GM19099 (cell line): ENCODE data around the gene ELFN2.

ENCODE experiments used
- POLR2A ChIP-seq: IDR thresholded peaks from 3 replicates; pipeline ENCODE4 v1.6.1; 2011; ENCODE audit warnings: low read depth; ENCODE audit not compliant: insufficient read length; ENCODE audit errors: extremely low read depth

ELFN2 gene

DNA sequence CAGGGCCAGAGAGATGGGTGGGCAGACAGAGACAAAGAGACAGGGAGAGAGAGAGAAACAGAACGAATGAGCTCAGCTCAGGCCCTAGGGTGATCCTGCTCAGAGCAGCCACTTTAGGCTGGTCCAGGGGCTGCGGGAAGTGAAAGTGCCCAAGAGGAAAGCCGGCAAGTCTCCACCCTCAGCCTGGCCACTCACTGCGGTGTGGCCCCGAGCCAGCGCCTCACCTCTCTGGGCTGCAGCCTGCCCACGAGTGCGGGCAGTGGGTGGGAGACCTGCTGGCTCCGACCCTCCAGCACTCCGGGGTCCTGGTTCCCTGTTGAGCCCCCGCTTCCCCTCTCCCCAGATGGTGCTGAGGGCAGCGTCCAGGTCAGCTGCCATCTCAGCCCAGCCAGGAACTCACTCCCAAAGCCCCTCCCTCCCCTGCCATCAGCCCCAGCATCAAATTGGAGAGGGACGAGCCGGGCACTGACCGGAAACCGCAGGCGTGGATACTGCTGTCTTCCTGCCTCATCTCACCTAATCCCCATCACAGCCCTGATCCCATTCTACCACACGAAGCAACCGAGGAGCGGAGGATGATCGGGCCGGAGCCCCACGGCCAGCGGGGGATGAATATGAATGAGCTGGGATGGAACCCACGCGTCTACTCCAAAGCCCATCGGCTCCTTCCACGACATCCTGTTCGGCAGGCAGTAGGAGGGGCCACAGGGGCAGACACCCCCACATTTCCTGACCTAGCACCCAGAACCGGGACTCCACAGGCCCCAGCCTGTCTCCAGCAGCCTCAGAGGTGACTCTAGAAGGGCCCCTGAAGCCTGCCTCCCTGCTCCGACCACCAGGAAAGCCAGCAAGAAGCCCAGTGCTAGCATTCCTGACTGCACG lies 16.9 kb downstream of the ELFN2 start:
- no peak for TF ChIP-seq POLR2A

DNA sequence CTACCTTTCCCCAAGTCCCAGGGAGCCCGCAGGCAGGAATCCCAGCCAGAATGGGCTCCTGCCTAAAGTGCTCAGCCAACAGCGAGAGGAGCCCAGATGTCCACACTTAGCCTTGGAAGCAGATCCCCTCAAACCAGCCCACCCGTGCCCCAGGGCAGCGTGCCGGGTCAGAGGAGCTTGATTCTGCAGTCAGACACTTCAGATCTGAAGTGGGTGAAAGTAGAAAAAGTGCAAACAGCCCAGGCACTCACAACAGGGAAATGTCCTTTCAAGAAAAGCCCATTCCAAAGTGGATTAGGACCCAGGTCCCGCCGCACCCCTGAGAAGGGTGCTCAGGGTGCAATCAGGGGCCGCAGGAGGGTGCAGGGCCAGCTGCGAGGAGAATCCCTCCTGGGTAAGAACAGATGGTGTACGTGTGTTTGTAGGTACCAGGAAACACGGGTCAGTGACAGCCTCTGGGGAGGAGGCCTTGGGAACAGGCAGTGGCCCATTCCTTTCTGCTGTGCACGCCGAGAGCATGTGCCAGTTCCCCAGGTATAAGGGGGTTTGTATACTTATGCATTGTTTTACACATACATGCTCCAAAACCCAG lies 17.7 kb downstream of the ELFN2 start:
- no peak for TF ChIP-seq POLR2A

DNA sequence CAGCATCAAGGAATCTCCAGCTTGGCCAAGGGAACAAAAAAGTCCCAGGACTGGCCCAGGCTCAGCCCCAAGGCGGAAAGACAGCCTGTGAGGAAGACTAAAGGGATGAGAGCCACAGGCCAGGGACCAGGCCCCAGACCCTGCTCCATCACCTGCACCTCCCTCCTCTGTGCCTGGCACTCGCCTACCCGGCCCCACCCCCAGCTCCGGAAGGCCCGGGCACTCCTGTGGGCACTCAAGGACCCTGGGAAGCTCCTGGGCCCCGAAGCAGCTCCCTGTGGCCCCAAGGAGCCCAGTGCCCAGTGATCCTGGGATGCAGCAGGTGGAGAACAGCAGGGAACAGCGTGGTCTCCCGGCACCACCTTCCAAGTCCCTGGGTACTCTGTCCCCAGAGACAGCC lies 18.2 kb downstream of the ELFN2 start:
- TF ChIP-seq POLR2A, result no peak

DNA sequence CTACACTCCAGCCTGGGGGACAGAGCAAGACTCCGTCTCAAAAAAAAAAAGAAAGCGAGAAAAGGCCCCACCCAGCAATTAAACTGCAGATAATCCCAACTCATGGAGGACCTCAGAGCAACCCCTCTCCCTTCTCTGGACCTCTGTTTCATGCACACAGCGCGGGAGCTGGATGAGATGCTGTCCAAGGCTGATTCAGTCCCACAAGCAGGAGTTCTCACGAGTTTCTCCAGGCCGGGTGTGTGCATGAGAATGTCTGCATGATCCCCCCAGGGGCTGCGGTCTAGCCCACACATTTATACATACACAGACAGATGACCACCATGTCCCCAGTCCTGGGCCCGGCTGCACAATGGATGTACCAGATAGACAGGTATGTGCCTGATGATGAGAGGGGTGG lies 19.4 kb downstream of the ELFN2 start:
- no peak for TF ChIP-seq POLR2A

DNA sequence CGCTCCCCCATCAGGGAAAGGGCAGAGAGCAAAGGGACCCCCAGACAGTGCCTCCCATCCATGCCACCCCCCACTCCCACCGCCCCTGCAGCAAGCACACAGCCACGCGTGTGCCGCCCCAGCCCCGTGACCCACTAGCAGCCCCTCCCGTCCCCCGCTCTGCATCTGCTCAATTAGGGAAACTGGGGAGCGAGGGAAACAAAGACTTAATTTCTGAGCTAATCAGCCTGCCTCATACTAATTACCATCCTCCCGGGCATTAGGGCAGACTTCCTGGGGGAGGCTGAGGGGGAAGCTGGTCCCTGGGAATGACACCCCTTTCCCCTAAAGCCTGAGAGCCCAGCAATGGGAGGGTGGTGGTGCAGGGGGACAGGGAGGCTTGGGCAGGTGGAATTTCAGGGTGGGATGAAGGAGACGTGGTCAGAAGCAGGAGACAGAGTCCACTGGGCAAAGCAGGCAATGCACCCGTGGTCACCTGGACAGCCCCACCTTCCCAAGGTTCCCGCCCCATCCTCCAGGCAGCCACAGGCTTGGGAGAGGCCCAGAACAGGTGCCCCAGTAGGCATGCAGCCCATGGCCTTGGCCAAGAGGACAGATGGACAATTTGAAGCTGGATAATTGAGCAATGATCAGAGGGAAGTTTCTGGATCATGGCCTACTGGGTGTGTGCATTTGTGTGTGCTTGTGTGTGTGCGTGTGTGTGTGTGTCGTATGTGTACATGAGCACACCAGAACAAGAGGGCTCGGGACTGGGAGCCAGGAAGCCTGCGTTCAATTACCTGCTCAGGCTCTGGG lies 20.6 kb downstream of the ELFN2 start:
- no peak for TF ChIP-seq POLR2A

DNA sequence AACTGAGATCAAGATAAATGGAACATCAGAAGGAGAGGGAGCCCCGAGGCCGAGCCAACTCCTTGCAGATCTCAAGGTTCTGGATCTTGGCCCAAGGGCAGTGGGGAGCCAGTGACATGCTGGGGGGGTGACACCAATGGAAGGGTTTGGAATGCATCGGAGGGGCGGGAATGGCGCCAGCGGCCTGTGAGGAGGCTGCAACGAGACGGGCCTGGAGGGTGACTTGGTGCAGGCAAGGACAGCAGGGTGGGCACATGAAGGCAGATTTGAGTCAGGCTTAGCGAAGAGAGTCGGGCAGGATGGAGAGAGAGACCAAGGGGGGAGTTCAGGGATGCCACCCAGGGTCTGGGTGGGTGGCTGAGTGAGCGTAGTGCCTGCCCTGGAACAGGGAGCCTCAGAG lies 23.2 kb downstream of the ELFN2 start:
- TF ChIP-seq POLR2A, result no peak

DNA sequence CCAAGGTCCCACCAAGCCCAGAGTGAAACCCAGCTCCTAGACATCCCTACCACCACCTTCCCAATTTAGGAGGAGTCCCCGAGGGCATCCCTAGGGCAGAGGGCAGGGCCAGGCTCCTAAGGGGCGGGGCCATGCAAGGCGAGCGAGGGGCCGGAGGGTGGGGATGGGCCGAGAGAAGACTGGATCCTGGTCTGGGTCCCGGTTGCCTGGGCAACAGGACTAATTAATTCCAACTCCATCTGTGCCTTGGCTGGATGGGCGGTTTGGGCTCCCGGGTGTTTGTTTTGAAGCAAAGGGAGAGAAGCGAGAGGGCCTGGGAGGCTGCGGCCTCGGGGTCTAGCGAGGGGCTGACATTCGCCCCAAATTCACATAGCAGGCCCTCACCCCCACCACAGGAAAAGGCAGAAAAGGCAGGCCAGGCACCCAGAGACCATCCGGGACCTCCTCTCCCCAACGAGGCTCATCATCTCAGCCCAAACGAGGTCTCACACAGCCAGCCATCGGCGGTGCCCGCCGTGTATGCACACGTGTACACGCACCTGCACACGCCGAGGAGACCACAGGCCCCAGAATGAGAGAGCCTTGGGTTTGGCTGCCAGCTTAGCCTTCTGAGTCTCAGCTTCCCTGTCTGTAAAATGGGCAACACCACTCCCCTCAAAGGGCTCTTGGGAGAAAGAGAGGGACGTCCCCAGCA lies 23.9 kb downstream of the ELFN2 start:
- no peak for TF ChIP-seq POLR2A

DNA sequence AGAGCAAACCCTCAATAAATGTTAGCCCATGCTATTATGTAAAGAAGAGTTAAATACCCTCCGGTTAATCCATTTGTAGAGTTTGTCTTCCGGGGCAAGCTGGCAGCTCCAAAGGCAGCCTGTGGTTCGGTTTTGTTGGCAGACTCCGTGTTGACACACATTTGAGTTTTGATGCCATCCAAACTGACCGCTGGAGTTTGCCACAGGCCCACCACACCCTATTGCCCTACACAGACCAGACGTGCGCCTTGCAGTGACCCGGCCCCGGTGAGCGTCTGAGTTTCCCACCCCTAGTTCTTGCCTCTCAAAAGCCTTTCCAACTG lies 25.1 kb downstream of the ELFN2 start:
- TF ChIP-seq POLR2A, result no peak

DNA sequence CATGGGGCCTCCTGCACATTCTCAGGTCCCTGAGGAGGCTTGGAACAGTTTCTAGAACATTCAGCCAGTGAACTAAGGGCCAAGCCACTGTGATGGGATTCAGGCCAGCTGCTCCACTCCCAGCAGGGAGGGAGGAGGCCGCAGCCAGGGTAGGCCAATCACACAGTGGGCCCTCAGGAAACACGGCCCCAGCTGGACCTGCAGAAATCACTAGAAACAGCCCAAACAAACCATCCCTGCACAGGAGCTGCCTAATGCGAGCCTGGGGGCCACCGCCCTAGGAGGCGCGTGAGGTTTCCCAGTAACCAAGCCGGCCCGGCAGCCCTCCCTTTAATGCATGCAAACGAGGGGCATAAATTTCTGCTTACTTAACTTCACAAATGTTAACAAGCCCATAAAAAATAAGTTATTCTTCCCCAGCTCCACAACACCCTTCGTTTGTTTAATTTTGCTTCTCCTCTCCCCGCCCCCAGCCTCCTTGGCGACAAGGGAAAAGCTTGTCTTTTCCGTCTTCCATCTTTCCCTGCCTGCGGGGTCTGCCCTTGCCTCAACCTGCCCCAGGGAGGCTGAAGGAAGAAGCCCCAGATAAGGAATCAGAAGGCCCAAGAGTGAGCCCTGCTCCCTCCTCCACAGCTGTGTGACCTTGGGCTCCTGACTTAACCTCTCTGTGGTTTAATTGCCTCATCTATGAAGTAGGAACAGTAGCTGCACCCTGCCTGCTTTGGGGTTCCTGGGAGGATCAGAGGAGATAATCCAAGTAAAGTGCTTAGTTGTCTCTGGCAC lies 25.7 kb downstream of the ELFN2 start:
- TF ChIP-seq POLR2A, result no peak

DNA sequence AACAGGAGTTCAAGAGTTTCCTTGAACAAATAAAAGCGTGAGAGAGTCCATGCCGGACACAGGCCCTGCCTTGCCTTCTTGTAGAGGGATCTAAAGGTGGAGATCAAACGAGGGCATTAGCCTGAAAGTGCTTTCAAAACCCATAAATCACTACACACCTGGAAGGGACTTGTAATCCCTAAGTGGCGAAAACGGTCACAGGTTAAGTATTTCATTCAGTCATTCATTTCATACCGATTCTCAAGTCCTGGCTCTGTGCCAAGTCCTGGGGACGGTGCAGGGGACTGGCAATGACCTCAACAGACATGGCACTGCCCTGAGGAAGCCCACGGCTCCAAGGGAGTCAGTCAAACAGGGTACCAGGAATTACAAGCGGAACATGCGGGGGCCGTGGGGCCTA lies 26.6 kb downstream of the ELFN2 start:
- no peak for TF ChIP-seq POLR2A

DNA sequence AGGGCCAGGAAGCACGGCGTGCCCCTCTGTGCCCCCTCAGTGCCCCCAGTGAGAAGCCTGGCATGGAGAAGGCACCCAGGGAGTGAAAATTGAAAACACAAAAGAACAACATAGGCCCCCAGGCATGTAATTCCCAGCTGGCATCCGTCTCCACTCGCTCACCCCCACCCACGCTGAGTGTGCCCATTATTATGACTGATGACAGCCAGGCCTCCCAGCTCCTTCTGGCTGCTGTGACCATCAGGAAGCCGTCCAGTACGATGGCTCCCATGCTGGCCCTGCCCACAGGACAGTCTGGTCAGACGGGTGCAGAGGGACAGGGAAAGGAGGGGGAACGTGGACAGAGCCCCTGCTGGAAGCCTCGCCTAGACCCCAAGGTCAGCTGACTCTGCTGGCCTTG lies 30.1 kb downstream of the ELFN2 start:
- no peak for TF ChIP-seq POLR2A

DNA sequence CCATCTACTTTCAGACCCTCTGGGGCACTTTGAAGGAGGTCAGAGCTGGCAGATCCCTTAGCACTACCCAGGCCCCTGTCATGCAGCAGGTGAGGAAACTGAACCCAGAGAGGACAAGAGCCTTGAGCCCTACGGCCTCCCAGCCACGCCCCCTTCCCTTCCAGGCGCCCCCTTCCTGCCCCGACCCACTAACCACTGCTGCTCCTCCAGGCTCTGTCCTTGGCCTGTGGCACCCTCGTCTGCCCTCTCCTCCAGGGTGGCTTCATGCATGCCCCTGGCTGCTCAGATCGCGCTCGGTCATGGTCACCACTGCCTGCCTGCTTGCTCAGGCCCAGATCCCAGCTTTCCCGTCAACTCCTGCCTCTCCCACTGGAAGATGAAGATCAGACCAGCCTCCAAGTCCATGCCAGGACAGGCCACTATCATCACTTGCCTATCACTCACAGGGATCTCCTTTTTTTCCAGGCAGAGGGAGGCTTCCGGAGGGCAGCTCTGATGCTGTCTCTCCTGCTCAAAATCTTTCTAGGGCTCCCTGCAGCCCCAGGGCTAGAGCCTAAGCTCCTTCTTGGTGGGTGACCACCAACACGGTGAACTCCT lies 30.7 kb downstream of the ELFN2 start:
- no peak for TF ChIP-seq POLR2A

DNA sequence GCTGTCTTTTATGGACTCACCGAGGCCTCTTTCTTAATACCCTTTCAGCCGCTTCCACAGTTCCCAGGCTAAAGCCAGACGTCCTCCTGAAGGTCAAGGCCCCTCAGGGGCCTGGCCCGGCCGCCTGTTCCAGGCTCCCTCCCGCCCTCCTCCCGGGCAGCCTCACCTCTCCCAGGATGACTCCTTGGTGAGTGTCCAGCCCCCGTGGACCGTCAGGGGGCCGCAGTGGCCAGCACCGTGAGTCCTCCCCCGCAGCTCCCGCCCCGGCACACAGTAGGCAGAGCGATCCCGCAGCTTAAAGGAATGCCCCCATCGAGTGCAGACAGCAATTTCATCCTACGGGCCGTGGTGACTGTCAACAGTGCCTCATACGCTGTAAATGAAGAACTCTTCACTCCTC lies 32.9 kb downstream of the ELFN2 start:
- no peak for TF ChIP-seq POLR2A

DNA sequence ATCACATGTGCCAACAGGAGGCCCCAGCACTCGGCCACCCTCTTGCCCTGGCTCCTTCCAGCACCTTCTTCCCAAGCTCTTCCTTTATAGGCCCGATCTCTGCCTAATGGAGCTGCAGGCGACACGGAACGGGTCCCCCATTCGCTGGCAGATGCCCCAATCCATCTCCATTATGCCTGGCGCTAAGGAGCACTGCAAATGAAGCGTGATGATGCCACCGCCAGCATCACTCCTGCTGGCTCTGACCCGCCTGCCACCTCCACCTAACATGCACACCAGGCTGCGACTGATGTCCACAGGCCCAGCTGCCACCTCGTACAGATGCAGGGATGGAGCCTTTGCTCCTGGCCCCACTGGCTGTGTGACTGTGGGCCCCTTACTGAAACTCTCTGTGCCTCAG lies 33.5 kb downstream of the ELFN2 start:
- no peak for TF ChIP-seq POLR2A

DNA sequence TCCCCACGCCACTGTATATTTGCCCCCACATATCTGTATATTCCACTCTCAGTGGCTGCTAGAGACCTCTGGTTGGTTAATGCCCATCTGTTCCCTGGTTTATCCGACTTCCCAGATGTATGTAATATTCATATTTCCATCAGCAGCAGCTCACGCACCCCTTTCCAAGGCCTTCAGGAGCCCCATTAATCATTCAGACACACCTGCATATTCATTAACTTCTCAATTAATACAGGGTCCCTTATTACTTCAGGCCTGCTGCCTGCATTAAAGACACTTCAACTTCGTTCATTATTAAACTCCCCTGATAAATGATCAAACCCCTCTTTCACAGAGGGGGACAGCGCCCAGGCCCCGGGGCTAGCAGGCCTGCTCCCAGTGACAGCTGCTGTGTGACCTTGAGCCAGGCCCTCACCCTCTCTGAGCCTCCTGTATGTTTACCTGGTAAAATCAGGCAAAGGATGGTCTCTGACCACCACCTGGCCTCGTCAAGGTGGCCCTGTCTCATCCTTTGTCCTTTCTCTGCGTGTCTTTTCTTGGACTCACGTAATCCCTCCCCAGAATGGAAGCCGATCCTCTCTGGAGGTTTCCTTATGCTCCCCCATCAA lies 34.5 kb downstream of the ELFN2 start:
- no peak for TF ChIP-seq POLR2A

DNA sequence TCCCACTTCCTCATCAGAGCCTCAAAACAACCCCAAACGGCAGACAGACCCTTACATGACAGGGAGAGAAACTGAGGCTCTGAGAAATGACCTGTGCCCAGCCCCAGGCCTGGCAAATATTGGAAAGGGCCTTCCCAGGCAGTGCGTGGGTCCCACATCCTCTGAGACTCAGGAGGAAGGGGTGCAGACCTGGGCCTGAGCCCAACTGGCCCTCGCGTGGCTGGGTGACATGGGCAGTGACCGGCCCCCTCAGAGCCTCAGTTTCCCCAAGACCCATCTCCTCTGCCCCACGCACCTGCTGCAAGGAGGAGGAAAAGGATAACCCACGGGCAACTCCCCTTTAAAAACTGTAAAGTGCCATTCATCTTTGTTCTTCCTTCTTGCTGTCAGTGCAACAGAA lies 35.6 kb downstream of the ELFN2 start:
- no peak for TF ChIP-seq POLR2A
